GM19351 (cell line): Measurements from ENCODE around the gene WASL.
A peak's percentile ranks its signal among the peaks of the same experiment; 100 is the strongest.
"Not testable (repeated sequence)": the region's sequence is repeated elsewhere in the genome, so short reads cannot be mapped to it uniquely, and the experiment has no call there.

Experiments
- ATAC-seq: cut with Tn5 transposase; IDR thresholded peaks from one replicate; pipeline ENCODE4 v1.9.1; 2021; ENCODE audit warnings: mild to moderate bottlenecking, moderate library complexity; ENCODE audit not compliant: unreplicated experiment

The WASL gene

GRCh38 chr7:123635551-123636359 is 113.0 kb downstream of the WASL start:
- peak; percentile 70 for ATAC-seq

GRCh38 chr7:123634011-123634573 is 114.7 kb downstream of the WASL start:
- ATAC-seq, result not testable (repeated sequence)

- no peak for ATAC-seq
Measured at GRCh38 chr7:123633553-123633952, 115.2 kb downstream of the WASL start.

- ATAC-seq, result no peak
Measured at GRCh38 chr7:123632808-123633207, 116.0 kb downstream of the WASL start.
